Astrocyte (in vitro differentiated cells and primary cell): Measurements from ENCODE around the gene NCK2. TPM values are rescaled to one million over a fixed set of nuclear protein-coding genes. Genes with fewer than 3 reads are reported as not detected.

Source experiments
- DNase-seq: peaks from one replicate; pipeline ENCODE4 v3.0.0-alpha.2; 2010; ENCODE audit warnings: low read depth
- FAIRE-seq: peaks from 2 replicates; lab custom pipeline; 2011; peaks lifted over from hg19 to GRCh38; lab: Jason Lieb, UNC
- H2AFZ ChIP-seq: 2 replicates; pipeline ENCODE4 v1.6.0; 2012; ENCODE audit warnings: low read depth, low read length, inconsistent platforms
- H3K27ac ChIP-seq: 2 replicates; pipeline ENCODE4 v1.5.1; 2011; ENCODE audit warnings: low read depth, low read length, inconsistent platforms
- H3K27me3 ChIP-seq: 2 replicates; pipeline ENCODE4 v1.6.0; 2011; ENCODE audit warnings: low read length, inconsistent platforms; ENCODE audit not compliant: insufficient read depth
- H3K36me3 ChIP-seq: 2 replicates; pipeline ENCODE4 v1.5.1; 2011; ENCODE audit warnings: low read length, inconsistent platforms; ENCODE audit not compliant: insufficient read depth
- H3K4me1 ChIP-seq: 2 replicates; pipeline ENCODE4 v1.5.1; 2011; ENCODE audit warnings: low read length, inconsistent platforms; ENCODE audit not compliant: insufficient read depth
- H3K4me2 ChIP-seq: 2 replicates; pipeline ENCODE4 v1.6.0; 2012; ENCODE audit warnings: low read length, inconsistent platforms
- H3K4me3 ChIP-seq: 2 replicates; pipeline ENCODE4 v1.5.1; 2011; ENCODE audit warnings: low read depth, mild to moderate bottlenecking, low read length, inconsistent platforms; ENCODE audit not compliant: insufficient read depth
- H3K79me2 ChIP-seq: 2 replicates; pipeline ENCODE4 v1.6.0; 2012; ENCODE audit warnings: mild to moderate bottlenecking, low read length, inconsistent platforms; ENCODE audit not compliant: insufficient read depth
- H3K9ac ChIP-seq: 2 replicates; pipeline ENCODE4 v1.6.0; 2012; ENCODE audit warnings: mild to moderate bottlenecking, low read length, inconsistent platforms
- H3K9me3 ChIP-seq: 2 replicates; pipeline ENCODE4 v1.5.1; 2012; ENCODE audit warnings: low read depth, mild to moderate bottlenecking, low read length, inconsistent platforms; ENCODE audit not compliant: insufficient read depth
- H4K20me1 ChIP-seq: 2 replicates; pipeline ENCODE4 v1.6.0; 2012; ENCODE audit warnings: low read length, inconsistent platforms; ENCODE audit not compliant: insufficient read depth
- H3K27ac Mint-ChIP-seq: one replicate; pipeline ENCODE4 v1.8.0; 2021; ENCODE audit warnings: mild to moderate bottlenecking, mixed read lengths; ENCODE audit not compliant: unreplicated experiment
- H3K27me3 Mint-ChIP-seq: one replicate; pipeline ENCODE4 v1.8.0; 2021; ENCODE audit warnings: low read depth, mixed read lengths; ENCODE audit not compliant: unreplicated experiment
- H3K36me3 Mint-ChIP-seq: one replicate; pipeline ENCODE4 v1.8.0; 2021; ENCODE audit warnings: low read depth, mixed read lengths; ENCODE audit not compliant: unreplicated experiment
- H3K4me1 Mint-ChIP-seq: one replicate; pipeline ENCODE4 v1.8.0; 2021; ENCODE audit warnings: low read depth, mixed read lengths; ENCODE audit not compliant: unreplicated experiment
- H3K4me3 Mint-ChIP-seq: one replicate; pipeline ENCODE4 v1.8.0; 2021; ENCODE audit warnings: mild to moderate bottlenecking, moderate library complexity, mixed read lengths; ENCODE audit not compliant: unreplicated experiment
- H3K9me3 Mint-ChIP-seq: one replicate; pipeline ENCODE4 v1.8.0; 2021; ENCODE audit warnings: mild to moderate bottlenecking, mixed read lengths; ENCODE audit not compliant: unreplicated experiment
- EZH2 ChIP-seq: IDR thresholded peaks from 2 replicates; pipeline ENCODE4 v1.6.1; 2012; ENCODE audit warnings: mild to moderate bottlenecking, low read length, inconsistent platforms; ENCODE audit not compliant: insufficient read depth
- total RNA-seq: library from RNA; stranded (reverse); gene quantifications from 2 replicates; pipeline ENCODE4 v1.2.1, GENCODE V29; 2021
- TF ChIP-seq, protein P1 (sequence below): IDR thresholded peaks from 2 replicates; pipeline ENCODE4 v1.5.1; 2011; ENCODE audit warnings: low read depth, mild to moderate bottlenecking, inconsistent platforms, low read length, moderate library complexity; ENCODE audit not compliant: insufficient read depth

The NCK2 gene
- total RNA-seq, 1 donor from 2014 or later: 61.6 TPM

DNA sequence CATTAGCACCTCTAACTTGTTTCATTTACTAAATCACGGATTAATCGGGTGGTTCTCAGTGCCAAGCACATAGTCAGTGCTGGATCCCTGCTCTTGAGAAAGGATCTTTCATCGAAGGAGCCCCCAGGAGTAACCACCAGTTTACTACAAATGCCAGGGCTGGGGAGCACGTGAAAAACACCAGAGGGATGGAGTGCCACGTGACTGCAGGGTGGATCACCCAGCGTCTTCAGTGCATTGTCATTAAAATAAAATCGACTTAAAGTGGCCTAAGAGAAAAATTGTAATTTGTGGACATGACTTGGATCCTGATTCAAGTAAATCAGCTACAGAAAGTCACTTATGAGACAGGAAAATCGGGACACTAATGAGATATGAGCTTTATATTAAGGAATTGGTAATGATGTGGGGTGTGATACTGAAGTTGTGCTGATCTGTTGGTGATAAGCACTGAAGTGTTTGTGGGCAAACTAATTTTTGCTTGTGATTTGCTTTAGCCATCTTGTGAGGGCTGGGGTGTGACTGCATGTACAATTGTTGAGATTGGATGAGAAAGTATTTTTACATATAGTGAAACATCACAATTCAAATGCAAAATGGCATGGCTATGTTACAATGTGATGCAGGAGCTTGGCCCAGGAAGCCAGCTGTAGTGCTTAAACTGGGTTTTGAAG is 63.8 kb downstream of the NCK2 start:
- Histone ChIP-seq H3K4me2 (no peak overlapping the region), H3K4me3 (no peak overlapping the region), H4K20me1 (peaks cover 92% of the 10 kb centered on the region), H3K9me3 (no peaks in the 10 kb centered on the region), H3K27me3 (no peaks in the 10 kb centered on the region), H3K9ac (no peak overlapping the region), H3K79me2 (peaks cover 87% of the 10 kb centered on the region), H3K36me3 (no peaks in the 10 kb centered on the region), H3K27ac (no peak overlapping the region), H2AFZ (no peak overlapping the region), H3K4me1 (peaks cover 15% of the 10 kb centered on the region)
- no peak for FAIRE-seq
- no peaks in the 10 kb centered on the region for H3K27me3 Mint-ChIP-seq
- peaks cover 41% of the 10 kb centered on the region for H3K4me1 Mint-ChIP-seq
- H3K9me3 Mint-ChIP-seq: no peaks in the 10 kb centered on the region
- peaks cover 13% of the 10 kb centered on the region for H3K36me3 Mint-ChIP-seq
- TF ChIP-seq, protein P1, sequence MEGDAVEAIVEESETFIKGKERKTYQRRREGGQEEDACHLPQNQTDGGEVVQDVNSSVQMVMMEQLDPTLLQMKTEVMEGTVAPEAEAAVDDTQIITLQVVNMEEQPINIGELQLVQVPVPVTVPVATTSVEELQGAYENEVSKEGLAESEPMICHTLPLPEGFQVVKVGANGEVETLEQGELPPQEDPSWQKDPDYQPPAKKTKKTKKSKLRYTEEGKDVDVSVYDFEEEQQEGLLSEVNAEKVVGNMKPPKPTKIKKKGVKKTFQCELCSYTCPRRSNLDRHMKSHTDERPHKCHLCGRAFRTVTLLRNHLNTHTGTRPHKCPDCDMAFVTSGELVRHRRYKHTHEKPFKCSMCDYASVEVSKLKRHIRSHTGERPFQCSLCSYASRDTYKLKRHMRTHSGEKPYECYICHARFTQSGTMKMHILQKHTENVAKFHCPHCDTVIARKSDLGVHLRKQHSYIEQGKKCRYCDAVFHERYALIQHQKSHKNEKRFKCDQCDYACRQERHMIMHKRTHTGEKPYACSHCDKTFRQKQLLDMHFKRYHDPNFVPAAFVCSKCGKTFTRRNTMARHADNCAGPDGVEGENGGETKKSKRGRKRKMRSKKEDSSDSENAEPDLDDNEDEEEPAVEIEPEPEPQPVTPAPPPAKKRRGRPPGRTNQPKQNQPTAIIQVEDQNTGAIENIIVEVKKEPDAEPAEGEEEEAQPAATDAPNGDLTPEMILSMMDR: no peak
- no peak for TF ChIP-seq EZH2
- no peak overlapping the region for H3K4me3 Mint-ChIP-seq
- no peak overlapping the region for H3K27ac Mint-ChIP-seq
- DNase-seq: no peak

- H3K27ac ChIP-seq: no peak overlapping the region
- H3K79me2 ChIP-seq: peaks cover 87% of the 10 kb centered on the region
- Mint-ChIP-seq H3K36me3 (peaks cover 13% of the 10 kb centered on the region), H3K4me3 (no peak overlapping the region), H3K4me1 (peaks cover 36% of the 10 kb centered on the region), H3K9me3 (no peaks in the 10 kb centered on the region), H3K27ac (no peak overlapping the region), H3K27me3 (no peaks in the 10 kb centered on the region)
- no peak overlapping the region for H3K4me3 ChIP-seq
- H3K9ac ChIP-seq: no peak overlapping the region
- H2AFZ ChIP-seq: no peak overlapping the region
- FAIRE-seq: no peak
- no peak for DNase-seq
- peaks cover 92% of the 10 kb centered on the region for H4K20me1 ChIP-seq
- TF ChIP-seq, protein P1: no peak
- no peak for TF ChIP-seq EZH2
- no peaks in the 10 kb centered on the region for H3K9me3 ChIP-seq
- H3K36me3 ChIP-seq: no peaks in the 10 kb centered on the region
- no peak overlapping the region for H3K4me2 ChIP-seq
- peaks cover 14% of the 10 kb centered on the region for H3K4me1 ChIP-seq
- H3K27me3 ChIP-seq: no peaks in the 10 kb centered on the region
These were observed 64.4 kb downstream of the NCK2 start for GRCh38 chr2:105809097-105809473.

DNA sequence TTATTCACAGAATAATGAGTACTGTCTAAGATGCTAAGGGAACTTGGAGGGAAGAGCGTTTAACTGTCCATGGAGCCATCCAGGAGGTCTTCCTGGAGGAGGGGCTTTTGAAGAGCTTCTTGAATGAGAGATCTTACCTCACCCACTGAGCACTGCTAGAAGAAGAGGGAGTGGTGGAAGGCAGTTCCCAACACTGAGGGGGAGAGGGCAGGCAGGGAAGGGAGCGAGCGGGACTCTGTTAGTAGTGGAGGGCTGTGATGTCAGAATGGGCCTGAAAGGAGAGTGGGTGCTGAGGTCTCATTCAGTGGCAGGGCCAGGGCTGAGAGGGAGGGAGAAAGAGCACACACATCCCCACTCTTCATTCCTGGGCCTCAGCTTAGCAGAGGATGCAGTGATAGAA is 65.0 kb downstream of the NCK2 start:
- H3K36me3 Mint-ChIP-seq: peaks cover 13% of the 10 kb centered on the region
- Histone ChIP-seq H3K27ac (no peak overlapping the region), H4K20me1 (peaks cover 92% of the 10 kb centered on the region), H3K79me2 (peaks cover 87% of the 10 kb centered on the region), H3K4me1 (peaks cover 12% of the 10 kb centered on the region), H2AFZ (no peak overlapping the region), H3K36me3 (no peaks in the 10 kb centered on the region), H3K9ac (no peak overlapping the region), H3K4me2 (no peak overlapping the region), H3K9me3 (no peaks in the 10 kb centered on the region), H3K27me3 (no peaks in the 10 kb centered on the region), H3K4me3 (no peak overlapping the region)
- DNase-seq (no peak), FAIRE-seq (no peak)
- H3K9me3 Mint-ChIP-seq: no peaks in the 10 kb centered on the region
- no peak overlapping the region for H3K4me3 Mint-ChIP-seq
- no peak overlapping the region for H3K27ac Mint-ChIP-seq
- peaks cover 30% of the 10 kb centered on the region for H3K4me1 Mint-ChIP-seq
- no peaks in the 10 kb centered on the region for H3K27me3 Mint-ChIP-seq
- TF ChIP-seq, protein P1: no peak
- no peak for TF ChIP-seq EZH2
